BLaER1 treated with 17β-estradiol and CSF1 and Interleukin-3, amounts not matched to agents 10 nM and 100 nM (cell line): ENCODE results near the gene DNAJB5.

Experiments used
- H3K27ac ChIP-seq, 11 experiments: shearing (Covaris generic); formaldehyde crosslinking; 2 replicates each; pipeline ENCODE4 v1.8.1; 2022
- H3K27me3 ChIP-seq, 11 experiments: shearing (Covaris generic); formaldehyde crosslinking; 2 replicates each; pipeline ENCODE4 v1.8.1; 2022
- H3K36me3 ChIP-seq, 11 experiments: shearing (Covaris generic); formaldehyde crosslinking; 2 replicates each; pipeline ENCODE4 v1.8.1; 2022
- H3K4me1 ChIP-seq, 10 experiments: shearing (Covaris generic); formaldehyde crosslinking; 2 replicates each; pipeline ENCODE4 v1.8.1; 2022
- H3K4me2 ChIP-seq, 11 experiments: shearing (Covaris generic); formaldehyde crosslinking; 2 replicates each; pipeline ENCODE4 v1.8.1; 2022
- H3K4me3 ChIP-seq, 10 experiments: shearing (Covaris generic); formaldehyde crosslinking; 2 replicates each; pipeline ENCODE4 v1.8.1; 2022
- H3K9ac ChIP-seq, 11 experiments: shearing (Covaris generic); formaldehyde crosslinking; 2 replicates each; pipeline ENCODE4 v1.8.1; 2022
- H3K9me3 ChIP-seq, 11 experiments: shearing (Covaris generic); formaldehyde crosslinking; replicated peaks in 1 of 11; 2 replicates each; pipeline ENCODE4 v1.8.1; 2022
- H4K20me1 ChIP-seq, 11 experiments: shearing (Covaris generic); formaldehyde crosslinking; 2 replicates each; pipeline ENCODE4 v1.8.1; 2022
- Cebpa-rat ChIP-seq, 11 experiments: shearing (Covaris generic); IDR thresholded peaks; 2 replicates each; pipeline ENCODE4 v1.8.1; 2022

DNAJB5 gene

DNA sequence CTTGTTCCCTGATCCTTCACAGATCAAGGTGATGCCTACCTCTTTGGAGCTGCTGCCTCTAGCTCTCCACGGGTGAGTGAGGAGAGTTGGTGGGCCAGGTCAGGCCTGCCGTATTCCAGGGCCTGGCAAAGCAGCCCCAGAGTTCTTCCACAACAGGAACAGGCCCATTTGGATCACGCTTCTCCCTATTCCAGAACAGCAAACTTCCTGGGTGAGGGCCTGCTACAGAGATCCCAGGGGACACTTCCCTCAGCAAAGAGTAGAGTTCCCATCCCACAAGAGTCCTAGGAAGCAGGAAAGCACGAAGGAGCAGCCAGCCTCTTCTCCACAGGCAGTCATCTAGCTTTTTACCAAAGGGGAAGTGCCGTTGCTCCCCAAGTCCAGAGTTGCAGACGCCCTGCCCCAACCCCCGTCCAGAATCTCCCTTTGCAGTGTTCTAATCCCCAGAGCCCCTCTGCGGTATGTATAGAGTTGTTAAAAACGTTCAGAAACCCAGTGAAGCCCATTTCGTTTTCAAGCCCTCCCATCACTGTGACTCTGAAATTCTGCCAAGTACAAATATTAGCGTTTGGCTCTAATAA, 9.3 kb upstream of the DNAJB5 start:
- TF ChIP-seq Cebpa-rat (IDR thresholded peaks at IDR 0.05), result no peak
- H3K27me3 ChIP-seq, result no peaks in the 10 kb centered on the region

DNA sequence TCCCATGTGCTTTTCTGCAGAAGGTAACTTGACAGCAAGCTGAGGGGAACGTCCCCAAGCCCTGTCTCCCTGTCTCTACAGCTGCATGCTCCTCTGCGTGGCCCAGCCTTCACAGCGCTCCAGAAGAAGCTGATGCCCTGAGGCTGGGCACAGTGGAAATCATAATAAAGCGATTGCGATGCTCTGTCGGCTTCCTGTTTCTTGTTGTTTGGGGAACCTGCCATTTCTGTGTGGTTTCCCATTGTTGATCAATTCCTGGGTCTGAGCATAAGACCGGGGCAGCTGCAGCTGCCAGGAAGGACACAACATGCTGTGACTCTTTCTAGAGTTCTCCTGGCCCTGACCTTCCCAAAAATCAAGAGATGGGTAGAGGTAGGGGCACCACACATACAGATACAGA, 7.2 kb upstream of the DNAJB5 start:
- Histone ChIP-seq H3K9me3 (no peaks in the 10 kb centered on the region), H3K4me2 (peak overlapping the region; percentile 63 to 96 (median 88); a peak in 21 of 22 replicates), H3K36me3 (no peaks in the 10 kb centered on the region), H4K20me1 (no peaks in the 10 kb centered on the region), H3K4me1 (peaks cover 39 to 79% (median 68%) of the 10 kb centered on the region in 10 experiments), H3K27me3 (no peaks in the 10 kb centered on the region), H3K4me3 (no peak overlapping the region), H3K9ac (peak overlapping the region in 7 of 11 experiments; percentile 9 to 47 (median 30); a peak in 9 of 22 replicates), H3K27ac (peak overlapping the region in 10 of 11 experiments; percentile 20 to 76 (median 63); a peak in 18 of 22 replicates)
- TF ChIP-seq Cebpa-rat (IDR thresholded peaks at IDR 0.05), result peak in 5 of 11 experiments; percentile 20 to 40 (median 28); a peak in 4 of 22 replicates

More for the DNA sequence above, 9.3 kb upstream of the DNAJB5 start:
- H3K36me3 ChIP-seq, result no peaks in the 10 kb centered on the region
- peak overlapping the region in 7 of 11 experiments; percentile 25 to 96 (median 89); a peak in 12 of 22 replicates for H3K4me2 ChIP-seq
- H3K9ac ChIP-seq, result no peak overlapping the region
- H4K20me1 ChIP-seq, result no peaks in the 10 kb centered on the region
- no peaks in the 10 kb centered on the region for H3K9me3 ChIP-seq
- peak overlapping the region in 3 of 11 experiments; percentile 60 to 70 (median 70); a peak in 3 of 22 replicates for H3K27ac ChIP-seq
- peaks cover 19 to 58% (median 48%) of the 10 kb centered on the region in 10 experiments for H3K4me1 ChIP-seq
- no peak overlapping the region for H3K4me3 ChIP-seq

DNA sequence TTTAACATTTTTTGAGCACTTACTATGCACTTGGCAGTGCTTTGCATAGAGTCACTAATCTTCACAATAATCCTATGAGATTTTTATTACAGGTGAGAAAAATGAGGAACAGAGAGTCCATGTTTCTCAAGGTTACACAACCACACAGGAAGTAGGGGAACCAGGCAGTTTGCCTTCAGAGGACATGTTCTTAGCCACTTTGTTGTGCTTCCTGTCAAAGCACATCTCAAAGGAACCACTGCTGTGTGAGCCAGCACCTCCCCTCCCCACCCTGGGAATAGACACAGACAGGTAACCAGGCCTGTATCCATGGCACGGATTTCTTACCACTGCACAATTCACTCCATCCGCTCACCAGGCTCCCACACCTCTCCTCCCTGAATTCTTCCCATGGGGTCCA, 6.3 kb upstream of the DNAJB5 start:
- peak overlapping the region; percentile 63 to 96 (median 88) for H3K4me2 ChIP-seq
- no peaks in the 10 kb centered on the region for H4K20me1 ChIP-seq
- no peaks in the 10 kb centered on the region for H3K36me3 ChIP-seq
- H3K9me3 ChIP-seq, result no peaks in the 10 kb centered on the region
- no peaks in the 10 kb centered on the region for H3K27me3 ChIP-seq
- H3K27ac ChIP-seq, result peak overlapping the region in 10 of 11 experiments; percentile 36 to 76 (median 63); a peak in 17 of 22 replicates
- TF ChIP-seq Cebpa-rat (IDR thresholded peaks at IDR 0.05), result peak in 2 of 11 experiments; percentile 41 to 56; a peak in 2 of 22 replicates
- peaks cover 42 to 86% (median 75%) of the 10 kb centered on the region in 10 experiments for H3K4me1 ChIP-seq
- peak overlapping the region in 3 of 11 experiments; percentile 14 to 38 (median 22); a peak in 7 of 22 replicates for H3K9ac ChIP-seq
- H3K4me3 ChIP-seq, result peak overlapping the region in 2 of 10 experiments; percentile 1 to 29; a peak in 3 of 20 replicates

DNA sequence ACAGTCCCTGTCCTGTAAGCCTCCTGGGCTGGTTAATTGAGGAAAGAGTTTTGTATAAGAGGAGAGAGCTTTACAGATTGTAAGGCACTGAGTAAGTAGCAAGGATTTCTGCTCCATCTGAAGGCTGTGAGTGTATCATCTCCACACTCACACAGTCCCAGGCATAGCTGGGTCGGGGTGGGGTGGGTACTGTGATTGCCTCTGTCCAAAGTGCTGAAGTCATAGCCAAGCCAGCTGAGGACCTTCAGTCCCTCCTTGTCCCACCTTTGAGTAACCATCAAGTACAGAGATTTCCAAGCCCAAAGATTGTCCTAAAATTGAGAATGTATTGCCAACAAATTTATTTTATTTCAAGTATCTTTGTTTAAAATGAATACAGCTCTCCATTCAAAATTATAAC, 5.5 kb upstream of the DNAJB5 start:
- Histone ChIP-seq H3K27me3 (no peaks in the 10 kb centered on the region), H3K27ac (peak overlapping the region in 8 of 11 experiments; percentile 58 to 76 (median 66); a peak in 14 of 22 replicates), H4K20me1 (no peaks in the 10 kb centered on the region), H3K4me3 (no peak overlapping the region), H3K36me3 (no peaks in the 10 kb centered on the region), H3K9ac (peak overlapping the region in 1 of 11 experiments; percentile 22; a peak in 1 of 22 replicates), H3K9me3 (no peaks in the 10 kb centered on the region), H3K4me2 (peak overlapping the region in 10 of 11 experiments; percentile 67 to 96 (median 88); a peak in 18 of 22 replicates), H3K4me1 (peaks cover 47 to 94% (median 83%) of the 10 kb centered on the region in 10 experiments)
- TF ChIP-seq Cebpa-rat (IDR thresholded peaks at IDR 0.05), result no peak

DNA sequence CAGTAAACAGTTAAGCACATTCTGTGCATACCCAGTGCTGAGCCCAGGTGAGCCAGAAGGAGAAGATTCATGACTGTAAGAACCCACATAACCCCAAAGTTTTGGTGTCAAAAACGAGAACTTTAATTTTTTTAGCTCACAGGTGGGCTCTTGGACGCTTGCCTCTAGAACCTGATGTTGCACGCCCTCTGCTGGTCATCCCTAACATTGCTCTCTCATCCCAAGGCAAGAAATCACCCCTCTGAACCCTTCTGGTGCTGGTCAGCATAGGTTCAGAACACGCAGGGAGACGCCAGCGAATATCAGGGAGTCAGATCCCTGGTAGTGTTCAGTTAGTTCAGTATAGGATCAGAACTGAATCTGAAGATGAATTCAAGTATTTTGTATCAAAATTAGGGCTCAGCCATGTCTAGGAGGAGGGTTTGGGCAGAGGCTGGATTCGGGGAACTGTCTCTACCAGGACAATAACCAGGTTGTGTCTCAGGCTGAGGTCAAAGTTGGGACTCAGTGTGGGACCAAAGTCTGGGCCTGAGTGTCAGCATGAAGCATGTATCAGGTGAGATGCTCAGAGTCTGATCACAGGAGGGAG, 4.1 kb upstream of the DNAJB5 start:
- H4K20me1 ChIP-seq, result no peaks in the 10 kb centered on the region
- TF ChIP-seq Cebpa-rat (IDR thresholded peaks at IDR 0.05), result no peak
- peak overlapping the region in 9 of 11 experiments; percentile 61 to 85 (median 69); a peak in 14 of 22 replicates for H3K27ac ChIP-seq
- H3K4me3 ChIP-seq, result no peak overlapping the region
- H3K4me1 ChIP-seq, result peaks cover 51 to 90% (median 82%) of the 10 kb centered on the region in 10 experiments
- H3K36me3 ChIP-seq, result no peaks in the 10 kb centered on the region
- H3K4me2 ChIP-seq, result peak overlapping the region; percentile 48 to 90 (median 81); a peak in 19 of 22 replicates
- no peaks in the 10 kb centered on the region for H3K9me3 ChIP-seq
- H3K27me3 ChIP-seq, result no peaks in the 10 kb centered on the region
- H3K9ac ChIP-seq, result peak overlapping the region in 2 of 11 experiments; percentile 17 to 67; a peak in 2 of 22 replicates

DNA sequence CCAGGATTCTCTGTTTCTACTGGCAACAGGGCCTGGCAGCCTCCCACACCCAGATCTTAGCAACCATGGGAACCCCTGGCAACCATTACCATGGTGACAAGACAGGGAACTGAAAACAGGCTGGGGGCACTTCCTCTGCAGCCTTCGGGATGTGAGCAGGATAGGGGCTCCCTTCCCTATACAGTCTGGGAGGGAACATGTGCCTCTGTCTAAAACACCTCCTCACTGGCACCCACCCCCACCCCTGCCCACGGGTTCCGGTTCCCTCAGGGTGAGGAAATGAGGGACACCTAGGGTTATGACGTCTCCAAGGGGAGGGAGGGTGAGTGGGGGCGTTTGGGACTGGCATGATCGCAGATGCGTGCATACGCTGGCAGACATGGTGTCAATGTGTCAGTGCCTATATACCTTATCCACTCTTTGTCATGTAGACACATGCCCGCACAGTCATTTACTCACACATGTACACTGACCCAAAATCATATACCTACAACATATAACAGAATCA, 3.0 kb upstream of the DNAJB5 start:
- H3K9ac ChIP-seq, result peak overlapping the region in 10 of 11 experiments; percentile 1 to 67 (median 29); a peak in 8 of 22 replicates
- H3K36me3 ChIP-seq, result no peaks in the 10 kb centered on the region
- H3K4me2 ChIP-seq, result peak overlapping the region; percentile 48 to 90 (median 81)
- H3K27ac ChIP-seq, result peak overlapping the region; percentile 52 to 85 (median 69); a peak in 21 of 22 replicates
- no peak overlapping the region for H3K4me3 ChIP-seq
- peaks cover 60 to 89% (median 82%) of the 10 kb centered on the region in 10 experiments for H3K4me1 ChIP-seq
- H3K9me3 ChIP-seq, result no peaks in the 10 kb centered on the region
- H3K27me3 ChIP-seq, result no peaks in the 10 kb centered on the region
- no peaks in the 10 kb centered on the region for H4K20me1 ChIP-seq
- no peak for TF ChIP-seq Cebpa-rat (IDR thresholded peaks at IDR 0.05)

DNA sequence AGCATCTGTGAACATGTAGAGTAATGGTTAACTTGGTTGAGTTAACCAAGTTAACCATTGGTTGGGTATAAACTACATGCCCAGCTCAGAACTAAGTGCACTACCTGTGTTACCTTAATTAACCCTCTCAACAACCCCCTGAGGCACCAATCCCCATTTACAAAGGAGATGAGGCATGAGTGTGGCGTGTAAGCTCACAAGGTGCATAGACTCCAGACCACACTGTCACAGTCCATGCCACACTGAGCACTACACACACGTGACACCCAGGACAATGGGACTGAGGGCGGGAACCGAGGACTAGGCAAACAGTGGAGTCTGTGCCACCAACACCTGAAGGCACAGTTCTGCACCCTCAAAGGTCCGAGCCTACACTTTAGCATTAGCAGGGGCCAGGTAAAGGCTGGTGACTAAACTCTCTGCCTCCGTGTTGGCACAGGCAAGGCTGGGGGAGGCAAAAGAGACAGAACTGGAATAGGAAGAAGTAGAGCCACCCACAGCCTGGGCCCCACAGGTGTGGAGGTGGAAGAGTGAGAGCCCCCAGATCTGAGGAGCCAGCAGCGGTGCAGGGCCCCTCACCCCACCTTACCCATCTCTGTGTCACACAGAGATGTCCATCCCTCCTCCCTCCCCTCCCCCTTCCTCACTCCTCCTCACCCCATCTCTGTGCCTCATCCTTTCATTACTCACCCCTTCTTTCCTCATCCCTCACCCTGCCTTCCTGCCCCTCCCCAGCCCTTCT, 2.2 kb upstream of the DNAJB5 start:
- Histone ChIP-seq H3K27ac (peak overlapping the region; percentile 52 to 85 (median 69); a peak in 21 of 22 replicates), H3K4me3 (no peak overlapping the region), H3K36me3 (no peaks in the 10 kb centered on the region), H3K4me2 (peak overlapping the region; percentile 48 to 90 (median 81)), H3K9ac (peak overlapping the region in 7 of 11 experiments; percentile 2 to 67 (median 30); a peak in 8 of 22 replicates), H3K9me3 (no peaks in the 10 kb centered on the region), H3K4me1 (peaks cover 63 to 89% (median 82%) of the 10 kb centered on the region in 10 experiments), H4K20me1 (no peaks in the 10 kb centered on the region), H3K27me3 (no peaks in the 10 kb centered on the region)
- no peak for TF ChIP-seq Cebpa-rat (IDR thresholded peaks at IDR 0.05)

GRCh38 chr9:34988218-34989002, 1.1 kb upstream of the DNAJB5 start:
- peak overlapping the region; percentile 71 to 94 (median 84) for H3K4me2 ChIP-seq
- H3K27me3 ChIP-seq, result no peaks in the 10 kb centered on the region
- no peaks in the 10 kb centered on the region for H3K9me3 ChIP-seq
- peak overlapping the region; percentile 68 to 98 (median 88) for H3K9ac ChIP-seq
- 0 out of 22 replicates have a peak, but pooled peaks cover 0 to 2% (median 0%) of the 10 kb centered on the region in 11 experiments for H4K20me1 ChIP-seq
- peaks cover 63 to 89% (median 82%) of the 10 kb centered on the region in 10 experiments for H3K4me1 ChIP-seq
- H3K27ac ChIP-seq, result peak overlapping the region; percentile 71 to 97 (median 79)
- no peaks in the 10 kb centered on the region for H3K36me3 ChIP-seq
- no peak for TF ChIP-seq Cebpa-rat (IDR thresholded peaks at IDR 0.05)
- H3K4me3 ChIP-seq, result peak overlapping the region; percentile 73 to 93 (median 82)
